Skin of body (tissue), 2 donors: ENCODE data around the gene SNRNP70. TPM values are rescaled to one million over a fixed set of nuclear protein-coding genes. Genes with fewer than 3 reads are reported as not detected.

Source experiments
- DNase-seq: peaks from one replicate; lab custom pipeline; 2025; lab: John Stamatoyannopoulos, UW
- total RNA-seq: library from RNA; depleted of rRNA; stranded (reverse); fragments of >200 nt; gene quantifications from one replicate; pipeline ENCODE4 v1.2.3, GENCODE V29; 2014

SNRNP70 gene
- total RNA-seq, 1 donor from 2014 or later, result 121 TPM

DNA sequence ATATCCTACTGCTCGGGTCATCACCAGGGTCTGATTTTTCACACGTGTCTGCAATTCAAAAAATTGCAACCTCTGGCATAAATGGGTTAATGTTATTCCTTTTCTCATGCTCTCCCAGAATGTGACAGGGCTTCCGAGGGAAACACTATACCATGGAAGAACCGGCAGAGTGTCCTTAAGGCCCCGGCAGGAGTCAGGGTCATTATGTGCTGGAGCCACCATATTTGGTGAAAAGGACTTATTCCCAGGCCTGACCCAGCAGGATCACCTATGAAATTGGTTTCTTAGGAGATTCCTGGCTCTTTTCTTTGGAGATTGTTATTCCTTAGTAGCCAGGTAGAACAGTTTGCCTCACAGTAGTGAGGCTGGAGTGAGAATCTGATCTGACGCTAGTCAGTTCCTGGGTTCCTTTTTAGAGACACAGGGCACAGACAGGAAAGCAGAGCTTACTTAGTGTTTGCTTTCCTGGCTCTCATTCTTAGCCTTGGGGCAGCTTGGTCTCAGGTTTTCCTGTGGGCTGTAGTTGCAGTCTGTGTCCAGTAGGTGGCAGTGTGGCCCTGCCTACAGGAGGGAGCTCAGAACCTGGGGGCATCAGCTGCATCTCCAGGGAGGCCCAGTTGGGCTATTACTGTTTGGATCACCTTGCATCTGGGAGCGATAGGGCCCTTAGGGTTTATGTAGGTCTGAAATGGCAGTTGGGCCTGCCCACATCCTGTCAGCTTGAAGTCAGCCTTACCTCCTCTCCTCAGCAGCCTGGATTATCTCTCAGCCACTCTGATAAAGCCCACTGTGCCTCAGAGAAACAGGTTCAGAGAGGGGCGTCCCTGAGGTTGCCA, 12.4 kb downstream of the SNRNP70 start:
- peak; percentile 36 for DNase-seq

DNA sequence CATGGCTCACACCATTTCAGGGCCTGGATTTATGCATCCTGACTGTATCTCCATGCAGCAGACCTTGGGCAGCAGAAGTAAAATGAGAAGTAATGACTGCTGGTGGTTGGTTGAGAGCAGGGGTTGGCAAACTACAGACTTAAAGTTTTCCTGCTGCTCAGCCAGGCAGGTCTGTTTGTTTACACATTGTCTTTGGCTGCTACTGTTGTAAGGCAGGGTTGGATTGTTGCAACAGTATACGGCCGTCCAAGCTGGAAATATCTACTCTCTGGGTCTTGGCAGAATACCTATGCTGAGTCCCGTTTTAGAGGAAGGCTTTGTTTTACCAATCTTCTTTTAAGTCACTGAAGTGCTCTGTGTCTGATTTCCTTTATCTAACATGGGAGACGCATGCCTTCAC, 13.5 kb downstream of the SNRNP70 start:
- no peak for DNase-seq

DNA sequence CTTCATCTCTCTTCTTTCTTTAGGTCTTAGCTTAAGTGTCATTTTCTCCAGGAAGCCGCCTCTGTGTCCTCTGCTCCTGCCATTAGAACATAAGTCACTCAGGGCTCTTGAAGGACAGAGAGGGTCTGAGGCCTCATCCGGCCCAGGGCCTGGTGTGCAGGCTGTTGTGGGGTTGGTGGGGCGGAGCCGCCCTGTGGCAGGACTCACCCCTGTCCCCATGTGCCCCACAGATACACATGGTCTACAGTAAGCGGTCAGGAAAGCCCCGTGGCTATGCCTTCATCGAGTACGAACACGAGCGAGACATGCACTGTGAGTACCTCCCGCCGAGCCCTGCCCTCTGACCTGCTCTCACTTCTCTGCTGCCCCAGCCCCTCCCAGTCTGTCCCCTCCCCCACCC, 15.9 kb downstream of the SNRNP70 start:
- no peak for DNase-seq

GRCh38 chr19:49102303-49102702, 17.1 kb downstream of the SNRNP70 start:
- DNase-seq, result no peak

DNA sequence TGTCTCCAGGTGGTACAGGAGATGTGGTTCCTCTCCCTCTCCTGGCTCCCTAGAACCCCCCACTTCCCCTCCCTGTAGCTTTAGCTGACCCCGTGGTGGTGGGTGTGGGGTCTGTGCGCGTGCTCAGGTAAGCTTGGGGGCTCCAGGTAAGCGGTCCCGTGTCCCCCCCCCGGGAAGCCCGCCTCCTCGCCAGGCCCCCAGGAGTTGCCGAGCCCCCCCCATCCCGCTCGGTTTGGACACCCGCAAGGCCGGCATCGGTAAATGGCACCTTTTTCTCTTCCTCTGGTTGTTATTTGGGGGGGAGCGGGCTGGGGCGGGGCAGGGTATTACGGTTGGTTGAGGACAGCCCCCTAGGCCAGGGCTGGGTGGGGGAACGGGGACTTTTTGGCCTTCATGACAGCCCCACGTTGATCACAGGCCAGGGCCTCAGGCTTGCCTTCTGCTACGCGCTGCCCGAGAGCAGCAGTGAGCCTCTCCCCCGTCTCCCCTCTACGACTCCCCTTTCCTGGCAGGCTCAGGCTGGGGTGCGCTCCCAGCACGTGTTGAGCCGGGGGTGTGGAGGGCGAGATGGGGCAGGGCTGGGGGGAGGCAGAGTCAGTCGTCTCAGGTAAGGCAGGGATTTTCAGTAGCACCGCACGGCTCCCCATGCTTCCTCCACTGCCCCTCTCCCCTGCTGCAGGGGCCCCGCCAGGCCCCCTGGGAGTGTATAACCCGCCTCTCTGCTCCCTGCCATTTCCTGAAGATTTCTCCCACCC, 18.3 kb downstream of the SNRNP70 start:
- DNase-seq, result no peak

- peak; percentile 28 for DNase-seq
Observed at GRCh38 chr19:49104229-49104864, 19.1 kb downstream of the SNRNP70 start.

- DNase-seq, result no peak
Observed at GRCh38 chr19:49106648-49107135, 21.4 kb downstream of the SNRNP70 start.

DNA sequence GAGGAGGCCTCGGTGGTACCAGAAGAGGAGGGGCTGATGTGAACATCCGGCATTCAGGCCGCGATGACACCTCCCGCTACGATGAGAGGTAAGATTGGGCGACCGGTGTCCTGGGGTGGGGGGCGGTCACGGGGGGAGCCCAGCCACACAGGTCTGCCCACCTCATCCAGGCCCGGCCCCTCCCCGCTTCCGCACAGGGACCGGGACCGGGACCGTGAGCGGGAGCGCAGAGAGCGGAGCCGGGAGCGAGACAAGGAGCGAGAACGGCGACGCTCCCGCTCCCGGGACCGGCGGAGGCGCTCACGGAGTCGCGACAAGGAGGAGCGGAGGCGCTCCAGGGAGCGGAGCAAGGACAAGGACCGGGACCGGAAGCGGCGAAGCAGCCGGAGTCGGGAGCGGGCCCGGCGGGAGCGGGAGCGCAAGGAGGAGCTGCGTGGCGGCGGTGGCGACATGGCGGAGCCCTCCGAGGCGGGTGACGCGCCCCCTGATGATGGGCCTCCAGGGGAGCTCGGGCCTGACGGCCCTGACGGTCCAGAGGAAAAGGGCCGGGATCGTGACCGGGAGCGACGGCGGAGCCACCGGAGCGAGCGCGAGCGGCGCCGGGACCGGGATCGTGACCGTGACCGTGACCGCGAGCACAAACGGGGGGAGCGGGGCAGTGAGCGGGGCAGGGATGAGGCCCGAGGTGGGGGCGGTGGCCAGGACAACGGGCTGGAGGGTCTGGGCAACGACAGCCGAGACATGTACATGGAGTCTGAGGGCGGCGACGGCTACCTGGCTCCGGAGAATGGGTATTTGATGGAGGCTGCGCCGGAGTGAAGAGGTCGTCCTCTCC, 22.6 kb downstream of the SNRNP70 start:
- no peak for DNase-seq

DNA sequence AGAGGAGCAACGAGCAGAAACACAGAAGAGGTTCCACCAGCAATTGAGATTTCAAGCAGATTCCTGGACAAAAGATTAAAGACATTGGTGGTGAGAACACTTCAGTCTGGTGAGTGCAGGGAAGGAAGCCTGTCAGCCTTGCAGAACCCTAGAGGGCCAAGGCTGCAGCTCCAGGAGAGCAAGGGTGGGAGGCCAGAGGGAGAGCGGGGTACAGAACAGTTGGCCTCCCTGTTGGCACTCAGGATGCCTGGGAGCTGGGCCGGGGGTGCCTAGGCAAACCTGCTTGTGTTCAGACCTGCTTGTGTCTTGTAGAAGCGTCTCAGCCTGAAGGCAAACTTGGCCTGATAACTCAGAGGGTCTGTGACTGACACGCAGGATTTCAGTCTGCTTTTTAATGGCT, 23.8 kb downstream of the SNRNP70 start:
- no peak for DNase-seq

DNA sequence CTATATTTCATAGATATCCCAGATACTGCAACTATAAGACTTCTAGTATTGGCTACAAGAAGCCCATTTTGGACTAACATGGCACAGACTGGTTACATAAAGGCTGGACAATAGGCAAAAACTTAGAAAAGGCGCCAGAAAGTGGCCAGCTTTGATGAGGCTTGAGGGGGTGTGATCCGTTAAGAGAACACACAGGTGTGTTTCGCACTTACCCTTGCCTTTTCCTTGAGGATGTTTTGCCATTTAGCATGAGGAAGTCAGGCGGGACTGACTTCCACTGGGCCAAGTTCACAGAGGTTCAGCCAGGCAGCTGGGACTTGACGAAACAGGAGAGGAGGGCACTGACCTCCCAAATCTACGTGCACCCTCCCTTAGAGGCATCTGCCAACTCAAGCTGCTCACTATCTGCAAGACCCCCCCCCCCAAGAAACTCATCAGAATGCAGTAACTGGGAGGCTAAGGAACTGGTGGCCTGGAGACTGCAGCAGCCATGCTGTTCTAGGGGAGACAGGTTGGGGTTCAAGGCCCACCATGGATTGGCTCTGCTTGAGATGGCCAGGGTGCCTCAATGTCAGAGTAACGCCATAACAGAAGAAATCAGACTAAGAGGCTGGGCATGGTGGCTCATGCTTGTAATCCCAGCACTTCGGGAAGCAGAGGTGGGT, 24.4 kb downstream of the SNRNP70 start:
- DNase-seq, result no peak

GRCh38 chr19:49110567-49110966, 25.3 kb downstream of the SNRNP70 start:
- no peak for DNase-seq

DNA sequence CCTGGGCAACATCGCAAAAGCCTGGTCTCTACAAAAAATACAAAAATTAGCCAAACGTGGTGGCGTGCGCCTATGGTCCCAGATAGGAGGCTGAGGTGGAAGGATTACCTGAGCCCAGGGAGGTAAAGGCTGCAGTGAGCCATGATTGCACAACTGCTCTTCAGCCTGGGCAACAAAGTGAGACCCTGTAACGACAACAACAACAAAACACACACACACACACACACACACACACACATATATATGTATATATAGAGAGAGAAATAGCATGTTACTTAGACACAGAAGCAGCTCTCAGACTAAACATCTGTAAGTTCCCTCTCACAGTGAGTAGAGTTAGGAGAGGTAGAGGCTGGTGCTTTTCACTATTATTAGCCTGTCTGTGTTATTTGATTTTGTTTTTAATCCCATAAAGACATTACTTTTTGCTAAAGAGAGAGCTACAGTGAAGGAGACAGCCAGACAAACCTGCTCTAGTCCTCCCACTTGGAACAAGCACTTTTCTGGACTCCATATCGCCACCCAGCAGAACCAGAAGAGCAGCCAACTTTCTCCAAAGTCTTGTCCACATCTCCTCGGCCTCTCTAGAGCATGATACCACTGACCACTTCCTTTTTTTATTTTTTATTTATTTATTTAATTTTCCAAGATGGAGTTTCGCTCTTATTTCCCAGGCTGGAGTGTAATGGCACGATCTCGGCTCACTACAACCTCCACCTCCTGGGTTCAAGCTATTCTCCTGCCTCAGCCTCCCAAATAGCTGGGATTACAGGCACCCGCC, 26.2 kb downstream of the SNRNP70 start:
- DNase-seq, result no peak

- peak; percentile 39 for DNase-seq
Observed at GRCh38 chr19:49113762-49114629, 28.7 kb downstream of the SNRNP70 start, which contains the start of gene LIN7B. LIN7B (plus strand) TSS chr19:49114370; CDS start chr19:49114405, 35 bp downstream.

DNA sequence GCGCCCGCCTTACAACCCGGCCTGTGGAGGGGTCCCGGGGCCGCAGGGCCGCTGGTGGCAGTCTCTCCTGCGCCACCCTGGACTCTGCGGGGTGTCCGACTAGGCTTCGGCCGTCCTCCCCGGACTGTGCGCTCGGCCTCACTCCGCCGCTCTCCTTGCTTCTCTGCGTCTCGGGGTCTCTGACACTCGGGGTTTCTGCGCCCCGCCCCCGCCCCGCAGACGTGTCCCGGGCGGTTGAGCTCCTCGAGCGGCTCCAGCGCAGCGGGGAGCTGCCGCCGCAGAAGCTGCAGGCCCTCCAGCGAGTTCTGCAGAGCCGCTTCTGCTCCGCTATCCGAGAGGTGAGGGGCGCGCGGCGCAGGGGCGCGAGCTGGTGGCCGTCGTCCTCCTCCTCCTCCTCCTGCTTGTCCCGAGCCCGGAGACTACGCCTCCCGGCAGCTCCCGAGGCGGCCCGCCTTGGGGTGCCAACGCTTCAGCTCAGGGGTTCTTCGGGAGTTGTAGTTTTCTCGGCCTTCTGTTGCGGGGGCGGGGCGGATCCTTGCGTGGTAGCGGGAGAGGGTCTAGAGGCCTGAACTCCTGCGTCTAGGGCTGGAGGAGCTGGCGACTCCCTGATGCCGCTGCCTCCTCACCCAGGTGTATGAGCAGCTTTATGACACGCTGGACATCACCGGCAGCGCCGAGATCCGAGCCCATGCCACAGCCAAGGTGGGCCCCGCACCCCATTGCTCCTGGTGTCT, 29.5 kb downstream of the SNRNP70 start:
- peak; percentile 55 for DNase-seq

- DNase-seq, result no peak
Observed at GRCh38 chr19:49116544-49116943, 31.3 kb downstream of the SNRNP70 start.

DNA sequence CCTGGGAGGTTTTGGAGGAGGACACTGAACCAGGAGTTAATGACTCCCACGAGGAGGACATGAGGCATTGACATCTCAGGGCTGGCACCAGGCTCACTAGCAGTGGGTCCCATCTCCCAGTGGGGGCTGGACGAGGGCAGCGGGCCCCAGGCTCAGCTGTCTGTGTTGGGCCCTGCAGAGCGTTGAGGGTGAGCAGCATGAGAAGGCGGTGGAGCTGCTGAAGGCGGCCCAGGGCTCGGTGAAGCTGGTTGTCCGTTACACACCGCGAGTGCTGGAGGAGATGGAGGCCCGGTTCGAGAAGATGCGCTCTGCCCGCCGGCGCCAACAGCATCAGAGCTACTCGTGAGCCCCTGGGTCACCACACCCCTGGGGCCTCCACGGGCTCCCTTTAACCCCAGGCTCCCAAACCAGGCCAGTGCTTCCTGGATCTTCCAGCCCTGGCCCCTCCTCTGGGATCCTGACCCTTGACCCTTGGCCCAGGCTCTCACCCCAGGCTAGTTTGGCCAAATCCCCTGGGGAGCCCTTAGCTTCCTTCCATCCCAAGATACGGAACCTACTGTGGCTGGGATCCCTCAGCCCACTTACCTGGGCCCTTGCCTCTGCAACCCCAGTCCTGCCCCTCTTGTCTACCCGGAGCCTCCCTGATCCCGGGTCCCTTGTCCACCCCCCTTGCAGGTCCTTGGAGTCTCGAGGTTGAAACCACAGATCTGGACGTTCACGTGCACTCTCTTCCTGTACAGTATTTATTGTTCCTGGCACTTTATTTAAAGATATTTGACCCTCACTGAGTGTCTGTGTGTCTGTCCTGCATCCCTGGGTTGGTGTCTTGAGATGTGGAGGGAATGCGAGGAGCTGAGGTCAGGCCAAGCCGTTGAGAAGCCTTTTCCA, 32.7 kb downstream of the SNRNP70 start:
- no peak for DNase-seq
